GM10248 (cell line): Measurements from ENCODE around the gene SRGAP2C.
"Not testable (repeated sequence)": the region's sequence is repeated elsewhere in the genome, so short reads cannot be mapped to it uniquely, and the experiment has no call there.

Experiments used
- CTCF ChIA-PET: fragments of 300-600 bp; sonication (Branson Sonifier 250); formaldehyde crosslinking; extraction: SDS; loops from one replicate; lab custom pipeline; 2021; ENCODE audit warnings: antibody characterized with exemption; lab: Yijun Ruan, JAX
- POLR2A ChIA-PET: fragments of 350-650 bp; sonication (Branson Sonifier 250); formaldehyde crosslinking; extraction: SDS; loops from one replicate; lab custom pipeline; 2020; ENCODE audit warnings: antibody characterized with exemption; lab: Yijun Ruan, JAX
- DNase-seq: peaks from one replicate; pipeline ENCODE4 v3.0.0; 2012; ENCODE audit errors: extremely low spot score

The SRGAP2C gene

DNA sequence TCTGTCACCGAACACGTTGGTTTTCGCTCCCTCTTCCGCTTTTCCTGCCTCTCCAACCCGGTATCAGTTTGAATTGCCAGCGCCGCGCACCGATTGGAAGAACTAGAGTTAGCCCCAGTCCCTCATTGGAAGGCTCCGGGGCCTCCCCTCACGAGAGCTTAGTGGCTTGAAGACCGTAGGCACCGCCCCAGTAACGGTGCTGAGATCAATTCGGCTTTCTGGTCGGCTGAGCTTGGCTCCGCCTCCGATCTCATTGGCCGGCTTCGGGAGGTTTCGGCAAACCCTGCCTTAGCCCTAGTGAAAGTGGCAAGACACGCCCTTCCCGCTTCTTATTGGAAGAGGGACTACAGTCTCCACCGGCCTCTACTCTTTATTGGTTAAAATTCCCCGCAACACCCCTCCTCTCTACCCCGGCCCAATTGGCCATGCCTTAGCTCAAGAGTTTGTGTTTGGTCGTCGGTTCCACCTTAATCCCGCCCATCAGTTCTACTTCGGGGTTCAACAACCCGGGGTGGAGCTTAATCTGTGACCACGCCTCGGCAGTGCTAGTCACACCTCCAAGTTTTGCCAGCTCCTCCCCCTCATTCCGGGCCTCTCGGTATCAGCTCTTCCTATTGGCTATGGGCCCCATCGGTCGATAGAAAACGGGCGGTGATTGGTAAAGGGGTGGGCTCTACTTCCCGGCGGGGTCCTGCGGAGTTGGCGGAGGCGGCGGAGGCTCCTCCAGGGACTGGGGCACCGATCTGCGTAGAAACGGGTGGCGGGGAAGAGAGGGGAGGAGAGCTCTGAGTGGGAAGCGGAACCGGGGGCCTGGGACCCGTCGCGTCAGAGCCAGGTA, at the start of gene SRGAP2C, which contains the start of gene FAM72B:
SRGAP2C (plus strand) TSS at position 686 of the 838 bp plus-strand sequence. CDS start 2,472 bp downstream, outside the sequence.
FAM72B (minus strand) TSS at position 51 of the 838 bp plus-strand sequence. CDS start 851 bp downstream, outside the sequence.
- CTCF ChIA-PET, POLR2A ChIA-PET, DNase-seq: not testable (repeated sequence)

DNA sequence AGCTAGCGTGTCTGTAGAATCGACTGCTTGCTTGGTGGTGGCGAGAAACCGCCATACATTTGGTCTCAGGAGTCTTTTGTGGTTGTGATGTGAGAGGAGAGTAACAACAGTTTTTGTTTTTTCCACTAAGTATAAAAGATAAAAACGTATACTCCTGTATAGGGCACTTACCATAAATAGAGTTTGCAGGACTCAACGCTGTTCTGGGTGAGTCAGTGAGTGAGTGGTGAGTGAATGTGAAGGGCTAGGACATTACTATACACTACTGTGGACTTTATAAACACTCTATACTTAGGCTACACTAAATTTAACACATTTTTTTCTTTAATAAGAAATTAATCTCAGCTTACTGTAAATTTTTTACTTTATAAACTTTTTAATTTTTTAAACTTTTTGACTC, 44.4 kb upstream of the SRGAP2C start:
- CTCF ChIA-PET, POLR2A ChIA-PET, DNase-seq: not testable (repeated sequence)

DNA sequence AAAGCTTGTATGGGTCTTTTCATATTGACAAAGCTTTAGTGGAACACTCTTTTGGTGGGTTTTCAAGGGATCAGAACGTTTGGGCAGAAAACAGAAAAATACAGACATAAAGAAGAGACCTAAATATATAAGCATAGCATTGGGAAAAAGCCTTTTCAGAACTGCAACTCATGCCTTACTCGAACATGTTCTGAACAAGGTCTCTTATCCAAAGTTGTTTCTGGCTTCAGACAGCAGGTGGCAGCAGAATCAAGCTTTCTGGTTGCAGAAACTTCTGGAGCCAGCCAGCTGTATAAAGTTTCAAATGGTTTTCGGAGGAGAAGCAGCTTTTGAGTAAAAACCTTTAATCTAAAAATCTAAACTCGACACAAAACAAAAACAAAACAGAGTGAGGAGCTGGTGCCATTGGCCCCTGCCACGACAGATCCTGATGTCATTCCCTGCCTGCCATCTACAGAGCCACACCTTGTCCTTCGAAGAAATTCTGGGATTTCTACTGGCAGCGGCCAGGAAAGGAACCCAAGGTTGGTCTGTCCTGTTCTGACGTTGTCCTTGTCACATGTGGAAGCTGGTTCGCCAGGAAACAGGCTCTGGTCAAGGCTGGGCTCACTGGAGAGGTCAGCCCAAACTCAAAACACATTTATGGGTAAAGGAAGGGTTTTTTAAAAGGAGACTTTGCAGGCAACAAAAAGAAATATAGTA, 36.1 kb upstream of the SRGAP2C start:
- POLR2A ChIA-PET, CTCF ChIA-PET, DNase-seq: not testable (repeated sequence)

DNA sequence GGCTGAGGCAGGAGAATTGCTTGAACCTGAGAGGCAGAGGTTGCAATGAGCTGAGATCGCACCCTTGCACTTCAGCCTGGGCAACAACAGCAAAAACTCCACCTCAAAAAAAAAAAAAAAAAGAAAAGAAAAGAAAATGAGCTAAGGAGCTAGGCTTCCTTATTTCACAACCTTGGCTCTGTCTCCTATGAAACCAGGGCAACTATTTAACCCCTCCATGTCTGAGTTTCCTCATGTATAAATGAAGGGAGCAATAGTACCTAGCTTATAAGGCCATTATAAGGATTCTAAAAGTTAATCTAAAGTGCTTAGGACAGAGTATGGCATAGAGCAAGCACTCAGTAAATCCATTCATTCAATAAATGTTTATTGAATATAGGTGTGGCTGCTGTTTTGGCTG, 33.5 kb upstream of the SRGAP2C start:
- CTCF ChIA-PET, POLR2A ChIA-PET, DNase-seq: not testable (repeated sequence)

DNA sequence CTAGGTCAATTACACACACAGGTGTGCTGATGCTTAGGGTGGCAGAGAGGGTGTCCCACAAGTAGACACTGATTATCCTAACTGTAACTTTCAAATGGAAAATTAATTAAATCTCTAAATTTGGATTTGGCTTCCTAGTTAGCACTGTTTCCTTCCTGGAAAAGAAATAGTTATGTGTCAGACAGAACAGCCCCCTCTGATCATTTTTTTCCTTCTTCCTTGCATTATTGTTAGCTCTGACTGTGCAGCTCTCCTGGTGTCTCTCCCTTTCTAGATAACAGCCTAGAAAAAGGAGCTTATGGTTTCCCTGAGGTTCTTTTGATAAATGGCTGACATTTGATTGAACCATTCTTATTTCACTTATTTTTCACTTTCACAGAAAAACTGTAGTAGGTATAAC, 32.0 kb upstream of the SRGAP2C start:
- DNase-seq, POLR2A ChIA-PET, CTCF ChIA-PET: not testable (repeated sequence)

DNA sequence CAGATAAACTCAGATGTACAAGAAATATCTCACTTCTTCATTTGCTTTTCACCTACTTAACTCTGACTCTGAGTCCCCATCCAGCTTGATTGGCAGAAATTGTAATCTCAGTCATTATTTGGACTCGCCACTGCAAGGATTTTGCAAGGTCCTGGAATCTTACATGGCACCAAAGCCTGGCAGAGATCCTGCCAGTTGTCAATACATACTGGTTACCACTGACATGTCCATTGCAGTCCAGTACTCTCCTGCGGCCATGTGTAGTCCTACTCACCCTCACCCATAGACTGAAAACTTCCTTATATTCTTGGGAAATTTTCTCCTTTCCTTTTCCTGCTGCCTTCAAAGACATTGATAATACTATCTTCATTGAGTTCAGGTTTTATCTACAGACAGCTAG, 30.0 kb upstream of the SRGAP2C start:
- CTCF ChIA-PET, result not testable (repeated sequence)

DNA sequence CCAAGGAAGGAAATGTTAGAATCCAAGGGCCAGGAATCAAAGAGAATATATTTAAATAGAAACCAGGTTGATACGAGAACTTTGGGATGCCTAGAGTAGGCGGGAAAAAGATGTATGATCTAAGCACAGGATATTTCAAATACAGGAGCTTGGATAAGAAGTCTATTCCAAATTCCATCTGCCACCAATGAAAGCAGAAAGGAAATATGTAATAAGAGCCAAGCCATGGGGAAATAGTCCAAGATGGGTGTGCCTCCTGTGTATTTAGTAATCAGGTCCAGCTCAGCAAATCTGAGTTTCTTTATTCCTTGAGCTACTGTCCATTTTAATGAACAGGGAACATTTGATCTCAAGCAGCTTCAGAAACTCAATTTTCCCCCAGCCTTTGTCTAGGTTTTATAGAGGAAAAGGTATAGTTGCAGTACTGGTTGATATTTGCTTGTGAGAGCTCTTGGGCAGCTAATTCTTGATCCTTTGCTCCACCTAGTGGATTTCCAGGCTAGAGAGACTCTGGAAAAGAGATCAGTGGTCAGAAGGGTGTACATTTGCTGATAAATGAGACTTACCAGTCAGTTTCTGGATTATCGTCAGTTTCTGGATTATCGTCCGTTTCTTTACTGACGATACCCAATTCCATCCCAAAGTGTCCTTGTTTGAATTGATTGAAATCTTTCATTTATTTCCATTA, 29.0 kb upstream of the SRGAP2C start:
- DNase-seq, POLR2A ChIA-PET, CTCF ChIA-PET: not testable (repeated sequence)

More for the DNA sequence above, 30.0 kb upstream of the SRGAP2C start:
- DNase-seq, POLR2A ChIA-PET: not testable (repeated sequence)

DNA sequence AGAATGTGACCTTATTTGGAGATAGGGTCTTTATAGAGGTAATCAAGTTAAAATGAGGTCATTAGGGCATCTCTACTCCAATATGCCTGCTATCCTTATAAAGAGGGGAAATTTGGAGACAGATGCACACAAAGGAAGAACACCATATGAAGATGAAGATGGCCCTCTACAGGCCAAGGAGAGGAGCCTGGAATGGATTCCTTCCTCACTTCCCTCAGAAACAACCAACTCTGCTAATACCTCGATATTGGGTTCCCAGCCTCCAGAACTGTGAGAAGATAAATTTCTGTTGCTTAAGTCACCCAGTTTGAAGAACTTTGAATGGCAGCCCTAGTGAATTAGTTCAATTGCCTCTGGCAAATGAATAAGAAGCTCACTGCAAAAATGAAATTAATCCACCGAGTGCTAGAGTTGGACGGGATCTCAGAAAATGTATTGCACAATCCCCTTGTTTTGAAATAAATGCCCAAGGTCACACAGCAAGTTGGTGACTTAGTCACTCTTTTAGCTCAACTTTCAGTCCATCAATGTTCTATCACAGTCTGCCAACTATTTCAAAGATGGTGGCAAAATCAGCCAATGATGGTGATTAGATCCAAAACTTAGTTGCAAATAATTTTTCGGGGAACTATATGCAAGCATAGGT, 27.7 kb upstream of the SRGAP2C start:
- POLR2A ChIA-PET, CTCF ChIA-PET: not testable (repeated sequence)

DNA sequence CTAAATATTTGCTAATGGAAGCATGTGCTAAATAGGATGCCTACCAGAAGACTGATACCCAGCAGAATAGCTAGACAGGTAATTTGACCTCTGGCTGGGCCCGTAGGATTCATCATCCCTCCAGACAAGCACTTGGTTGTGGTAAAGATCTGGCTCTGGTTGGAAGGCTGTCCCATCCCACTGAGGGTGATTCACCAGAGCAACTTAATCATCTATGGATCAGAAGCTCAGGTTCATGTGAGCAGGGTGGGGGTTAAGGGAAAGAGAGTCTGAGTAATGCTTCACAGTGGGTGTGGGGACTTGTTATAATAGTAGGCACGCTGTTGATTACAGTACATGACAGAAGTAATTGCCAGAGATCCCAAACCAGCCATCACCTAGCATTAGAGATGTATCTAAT, 27.2 kb upstream of the SRGAP2C start:
- CTCF ChIA-PET, DNase-seq, POLR2A ChIA-PET: not testable (repeated sequence)

More for the DNA sequence above, 27.7 kb upstream of the SRGAP2C start:
- DNase-seq, result not testable (repeated sequence)

DNA sequence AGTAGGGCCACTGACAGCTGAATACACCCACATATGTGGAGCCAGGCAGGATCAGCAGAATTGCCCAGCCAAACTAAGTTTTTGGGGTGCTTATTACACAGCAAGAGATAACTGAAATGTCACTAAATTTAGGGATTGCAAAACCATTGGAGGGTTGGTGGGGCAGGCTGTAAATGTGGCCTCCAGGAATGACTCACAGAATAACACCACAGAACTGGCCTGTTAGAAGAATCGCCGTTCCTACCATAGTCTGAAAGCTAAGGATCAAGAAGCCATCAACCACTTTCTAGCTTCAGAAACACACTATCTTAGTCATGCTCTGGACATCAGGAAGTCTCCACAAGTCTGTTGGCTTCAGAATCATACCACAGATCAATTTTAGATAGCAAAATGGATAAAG, 24.7 kb upstream of the SRGAP2C start:
- CTCF ChIA-PET, POLR2A ChIA-PET: not testable (repeated sequence)

DNA sequence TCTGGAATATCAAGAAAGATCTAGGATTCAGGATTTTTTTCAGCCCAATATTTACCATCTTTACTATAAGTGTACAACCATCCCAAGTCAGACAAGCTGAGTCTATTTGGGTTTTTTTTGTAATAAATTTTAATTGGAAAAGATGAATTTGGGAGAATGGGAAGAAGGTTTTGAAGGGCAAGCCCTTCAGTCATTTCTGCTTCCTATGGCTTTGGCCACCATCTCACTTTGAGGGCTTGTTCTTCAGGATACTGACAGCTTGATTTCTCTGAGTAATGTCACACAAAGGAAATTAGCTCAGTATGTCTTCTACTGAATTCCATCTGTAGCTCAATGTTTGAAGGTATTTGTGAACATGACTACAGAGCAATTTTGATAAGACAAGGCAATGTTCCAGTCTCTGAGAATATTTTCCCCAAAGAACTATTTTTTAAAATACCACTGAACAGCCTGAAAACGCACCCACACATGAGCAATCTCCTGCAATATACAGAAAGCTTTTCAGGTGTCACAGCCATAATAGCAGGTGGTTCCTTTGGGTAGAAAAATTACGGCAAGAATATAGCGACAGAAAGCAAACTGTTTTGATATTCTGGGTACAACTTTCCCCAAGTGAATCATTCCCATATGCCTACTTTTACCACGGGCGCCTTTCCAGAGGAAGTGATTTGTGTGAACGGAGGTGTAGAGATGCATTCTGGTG, 23.4 kb upstream of the SRGAP2C start:
- DNase-seq, POLR2A ChIA-PET, CTCF ChIA-PET: not testable (repeated sequence)

More for the DNA sequence above, 24.7 kb upstream of the SRGAP2C start:
- DNase-seq, result not testable (repeated sequence)

DNA sequence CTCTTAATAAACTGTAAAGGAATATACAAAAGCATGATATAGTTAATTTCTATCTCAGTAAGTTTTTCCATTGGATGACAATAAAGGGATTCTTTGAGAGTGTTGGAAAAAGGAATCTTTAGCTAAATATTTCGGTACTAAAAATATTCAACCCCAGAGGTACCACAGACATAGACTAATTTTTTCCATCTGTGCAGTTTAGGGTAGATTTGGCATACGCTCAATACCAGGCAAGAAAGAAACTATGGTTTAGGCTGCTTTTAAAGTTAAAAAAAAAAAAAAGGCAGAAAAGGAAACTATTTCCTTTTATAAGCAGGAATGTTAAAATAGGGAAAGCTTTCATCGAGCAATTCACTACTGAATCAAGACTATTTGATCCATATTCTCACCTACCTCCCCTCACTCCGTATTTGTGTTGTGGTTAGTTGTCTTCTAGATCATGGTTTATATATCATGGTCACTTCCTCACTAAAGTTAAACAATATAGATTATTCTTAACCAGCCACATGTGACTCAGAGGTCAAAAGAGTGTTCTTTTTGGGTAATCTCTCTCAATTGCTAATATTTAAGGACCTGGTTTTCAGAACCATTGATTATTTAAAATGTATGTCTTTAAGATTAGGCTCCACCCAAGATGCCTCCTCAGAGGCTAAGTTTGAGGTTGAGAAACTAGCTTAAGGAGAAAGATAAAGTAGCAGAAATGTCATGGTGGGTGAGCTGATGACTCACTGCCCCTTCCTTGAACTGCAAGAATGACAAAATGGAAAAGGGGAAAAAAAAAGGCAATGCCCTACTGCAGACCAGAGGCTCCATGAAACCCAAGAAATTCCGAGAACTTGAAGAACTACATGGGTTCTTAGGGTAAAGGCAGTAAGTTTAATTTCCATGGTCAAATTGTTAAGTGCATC, 20.7 kb upstream of the SRGAP2C start:
- CTCF ChIA-PET, POLR2A ChIA-PET, DNase-seq: not testable (repeated sequence)

DNA sequence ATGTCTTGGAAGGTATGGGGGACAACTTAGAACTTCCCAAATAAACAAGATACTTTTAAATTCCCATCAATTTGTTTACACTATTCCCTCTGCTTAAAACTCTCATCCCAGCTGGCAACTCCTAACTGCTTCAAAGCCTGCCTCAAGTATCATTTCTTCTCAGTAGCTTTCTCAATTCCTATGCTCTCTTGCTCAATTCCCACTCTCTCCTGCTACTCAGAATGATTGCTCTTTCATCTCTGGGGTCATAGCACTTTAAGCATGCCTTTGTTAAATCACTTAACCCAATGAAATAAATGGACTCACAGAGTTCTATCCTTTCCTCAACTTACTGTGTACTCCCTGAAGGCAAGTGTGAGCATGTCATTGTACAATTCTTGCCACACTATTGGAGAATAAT, 19.5 kb upstream of the SRGAP2C start:
- POLR2A ChIA-PET, CTCF ChIA-PET, DNase-seq: not testable (repeated sequence)

DNA sequence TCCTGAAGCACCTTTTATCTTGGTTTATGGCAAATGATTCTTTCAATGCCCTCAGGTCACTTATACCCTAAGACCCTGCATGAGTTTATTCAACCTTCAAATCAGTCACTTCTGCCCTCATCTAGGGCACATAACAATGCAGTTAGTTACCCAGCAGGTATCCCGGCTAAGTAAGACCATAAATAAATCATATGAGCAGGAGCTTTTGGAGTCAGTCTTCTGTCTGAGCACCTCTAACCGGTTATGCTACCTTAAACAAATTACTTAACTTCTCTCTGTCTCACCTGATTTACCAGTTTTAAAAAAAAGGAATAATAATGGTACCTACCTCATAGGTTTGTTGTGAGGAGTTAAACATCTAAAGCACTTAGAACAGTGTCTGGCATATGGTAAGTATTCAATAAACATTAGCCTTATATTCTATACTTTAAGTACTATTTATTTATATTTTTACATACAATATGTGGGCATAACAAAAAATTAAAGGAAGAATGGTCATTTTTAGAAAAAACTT, 17.5 kb upstream of the SRGAP2C start:
- POLR2A ChIA-PET, CTCF ChIA-PET, DNase-seq: not testable (repeated sequence)

DNA sequence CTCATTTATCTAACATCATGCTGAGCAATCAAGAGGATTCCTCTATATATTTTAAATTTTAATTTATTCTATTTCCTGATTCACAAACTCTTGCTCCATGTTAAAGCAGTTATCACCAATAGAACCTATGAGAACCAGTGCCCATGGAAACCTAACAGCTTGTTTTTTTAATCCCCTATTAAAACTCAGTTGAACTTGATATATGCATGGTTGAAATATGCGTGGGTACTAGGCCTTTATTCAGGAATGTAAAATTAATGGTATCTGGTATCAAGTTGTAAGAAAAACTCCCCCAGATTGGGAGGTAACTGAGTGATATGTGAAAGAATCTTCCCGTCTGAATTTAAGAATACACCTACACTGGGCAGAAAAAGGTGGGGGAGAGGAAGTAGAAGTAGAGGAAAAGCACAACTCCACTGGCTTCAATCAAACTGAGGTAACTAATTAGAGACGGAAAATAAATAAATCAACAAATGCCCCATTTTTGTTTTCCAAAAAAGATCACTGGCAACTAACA, 16.6 kb upstream of the SRGAP2C start:
- DNase-seq, POLR2A ChIA-PET, CTCF ChIA-PET: not testable (repeated sequence)

DNA sequence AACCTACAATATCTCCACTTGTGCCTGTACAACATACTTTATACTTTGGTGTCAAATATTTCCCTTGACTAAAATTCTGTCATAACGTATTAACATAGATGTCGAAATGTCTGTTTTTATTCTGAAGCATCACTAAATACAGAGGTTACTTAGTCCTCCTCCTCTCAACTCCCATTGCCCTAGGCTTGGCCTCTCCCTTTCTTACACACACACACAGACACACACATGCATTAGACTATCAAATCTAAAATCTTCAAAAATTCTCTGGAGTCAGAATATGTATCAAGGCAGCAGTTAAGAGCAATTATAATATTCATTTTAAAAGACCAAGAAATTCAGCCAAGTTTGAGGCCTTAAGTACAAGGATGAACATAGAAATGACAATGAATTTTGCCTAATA, 8.1 kb upstream of the SRGAP2C start:
- DNase-seq, POLR2A ChIA-PET, CTCF ChIA-PET: not testable (repeated sequence)
